ENCODE measurements around the gene S100A11. TPM values are rescaled to one million over a fixed set of nuclear protein-coding genes. Genes with fewer than 3 reads are reported as not detected.

S100A11 gene
- polyA plus RNA-seq, 3 donors: 1,184 to 3,364 (median 2,621) TPM

DNA sequence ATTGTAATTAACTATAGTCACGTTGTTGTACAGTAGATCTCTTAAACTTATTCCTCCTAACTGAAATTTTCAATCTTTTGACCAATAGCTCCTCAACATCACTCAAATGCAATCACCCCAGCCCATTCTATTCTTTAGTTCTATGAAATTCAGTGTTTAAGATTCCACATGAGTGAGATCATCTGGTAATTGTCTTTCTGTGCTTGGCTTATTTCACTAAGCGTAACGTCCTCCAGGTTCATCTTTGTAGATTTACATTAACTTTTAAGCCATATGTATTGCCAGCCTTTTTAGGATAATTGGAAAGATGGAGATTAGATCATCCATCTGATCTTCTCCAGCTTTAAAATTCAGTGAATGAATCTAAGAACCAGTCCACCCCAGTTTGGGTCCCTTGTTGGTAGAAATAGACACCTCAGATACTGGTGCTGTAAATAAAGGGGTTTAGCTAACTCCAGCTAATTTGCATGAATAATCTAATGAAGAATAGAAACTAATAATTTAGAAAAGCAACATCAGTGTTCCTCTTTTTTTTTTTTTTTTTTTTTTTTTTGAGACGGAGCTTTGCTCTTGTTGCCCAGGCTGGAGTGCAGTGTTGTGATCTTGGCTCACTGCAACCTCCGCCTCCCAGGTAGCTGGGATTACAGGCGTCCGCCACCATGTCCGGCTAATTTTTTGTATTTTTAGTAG is 50.2 kb downstream of the S100A11 start:
- Histone ChIP-seq H3K27ac (ENCODE audit: low read depth in 1 of 2, low read length in 2 of 2) (peak overlapping the region; percentile 43 to 53), H2AFZ (ENCODE audit: insufficient read depth, low read depth, low read length, poor library complexity, severe bottlenecking) (no peak overlapping the region), H3K27me3 (ENCODE audit: control insufficient read depth in 2 of 2, insufficient read depth in 2 of 2, low read length in 2 of 2) (no peaks in the 10 kb centered on the region), H3K9me3 (replicated peaks in 1 of 2; ENCODE audit: control insufficient read depth in 1 of 2, insufficient read depth in 1 of 2, low read length in 2 of 2) (no peaks in the 10 kb centered on the region), H3K4me2 (replicated peaks; ENCODE audit: extremely low read depth, low read length, poor library complexity, severe bottlenecking) (peak overlapping the region; percentile 8), H3K79me2 (ENCODE audit: insufficient read depth, low read length) (peaks cover 76% of the 10 kb centered on the region), H3K9ac (ENCODE audit: insufficient read depth, low read length, poor library complexity, severe bottlenecking) (no peak overlapping the region), H3K36me3 (replicated peaks in 1 of 2; ENCODE audit: control insufficient read depth in 1 of 2, insufficient read depth in 2 of 2, low read length in 2 of 2) (peaks cover 43 to 58% of the 10 kb centered on the region in 2 donors), H4K20me1 (ENCODE audit: insufficient read depth, low read length) (peaks cover 96% of the 10 kb centered on the region), H3K4me3 (replicated peaks in 1 of 3; ENCODE audit: low read depth in 2 of 3, low read length in 3 of 3) (no peak overlapping the region), H3K4me1 (ENCODE audit: control insufficient read depth in 1 of 2, insufficient read depth in 2 of 2, low read length in 2 of 2) (peaks cover 62 to 68% of the 10 kb centered on the region in 2 donors)
- peak overlapping the region; percentile 15 to 24 for H3K4me3 Mint-ChIP-seq
- no peak for DNase-seq
- H3K27ac Mint-ChIP-seq: peak overlapping the region; percentile 77 to 99 (median 83)
- peaks cover 0 to 4% (median 1%) of the 10 kb centered on the region in 3 donors for H3K27me3 Mint-ChIP-seq (ENCODE audit: low read depth in 3 of 3)
- intact Hi-C loops (cut with micrococcal nuclease): no loop called here
- no peaks in the 10 kb centered on the region for H3K9me3 Mint-ChIP-seq
- peaks cover 69% of the 10 kb centered on the region for H3K4me1 Mint-ChIP-seq
- H3K36me3 Mint-ChIP-seq: peaks cover 65 to 79% of the 10 kb centered on the region in 2 donors
- TF ChIP-seq, protein P1, sequence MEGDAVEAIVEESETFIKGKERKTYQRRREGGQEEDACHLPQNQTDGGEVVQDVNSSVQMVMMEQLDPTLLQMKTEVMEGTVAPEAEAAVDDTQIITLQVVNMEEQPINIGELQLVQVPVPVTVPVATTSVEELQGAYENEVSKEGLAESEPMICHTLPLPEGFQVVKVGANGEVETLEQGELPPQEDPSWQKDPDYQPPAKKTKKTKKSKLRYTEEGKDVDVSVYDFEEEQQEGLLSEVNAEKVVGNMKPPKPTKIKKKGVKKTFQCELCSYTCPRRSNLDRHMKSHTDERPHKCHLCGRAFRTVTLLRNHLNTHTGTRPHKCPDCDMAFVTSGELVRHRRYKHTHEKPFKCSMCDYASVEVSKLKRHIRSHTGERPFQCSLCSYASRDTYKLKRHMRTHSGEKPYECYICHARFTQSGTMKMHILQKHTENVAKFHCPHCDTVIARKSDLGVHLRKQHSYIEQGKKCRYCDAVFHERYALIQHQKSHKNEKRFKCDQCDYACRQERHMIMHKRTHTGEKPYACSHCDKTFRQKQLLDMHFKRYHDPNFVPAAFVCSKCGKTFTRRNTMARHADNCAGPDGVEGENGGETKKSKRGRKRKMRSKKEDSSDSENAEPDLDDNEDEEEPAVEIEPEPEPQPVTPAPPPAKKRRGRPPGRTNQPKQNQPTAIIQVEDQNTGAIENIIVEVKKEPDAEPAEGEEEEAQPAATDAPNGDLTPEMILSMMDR (IDR thresholded peaks at IDR 0.05): no peak
- WGBS (ENCODE audit: insufficient coverage): 54% methylated on average over 3 of the region's 8 CpGs

DNA sequence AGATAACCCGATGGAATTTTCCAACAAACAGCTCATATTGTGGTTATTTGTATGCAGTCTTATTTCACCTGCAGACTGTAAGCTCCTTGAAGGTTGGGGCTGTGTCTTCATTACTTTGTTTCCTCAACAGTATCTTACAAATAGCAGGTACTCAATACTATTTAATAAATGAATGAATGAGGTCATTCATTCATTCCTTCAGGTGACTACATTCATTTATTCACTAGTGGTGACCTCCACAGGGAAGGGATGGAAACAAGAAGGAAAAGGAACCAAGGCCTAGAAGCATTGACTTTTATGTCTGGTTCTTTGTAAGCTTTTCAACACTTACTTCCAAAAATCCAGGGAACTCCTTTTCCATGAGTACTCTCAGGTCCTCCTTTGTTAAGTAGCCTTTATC is 51.0 kb downstream of the S100A11 start:
- Histone ChIP-seq H3K9ac (ENCODE audit: insufficient read depth, low read length, poor library complexity, severe bottlenecking) (no peak overlapping the region), H3K9me3 (replicated peaks in 1 of 2; ENCODE audit: control insufficient read depth in 1 of 2, insufficient read depth in 1 of 2, low read length in 2 of 2) (no peaks in the 10 kb centered on the region), H4K20me1 (ENCODE audit: insufficient read depth, low read length) (peaks cover 95% of the 10 kb centered on the region), H3K4me2 (replicated peaks; ENCODE audit: extremely low read depth, low read length, poor library complexity, severe bottlenecking) (no peak overlapping the region), H3K4me1 (ENCODE audit: control insufficient read depth in 1 of 2, insufficient read depth in 2 of 2, low read length in 2 of 2) (peaks cover 53 to 59% of the 10 kb centered on the region in 2 donors), H3K79me2 (ENCODE audit: insufficient read depth, low read length) (peaks cover 68% of the 10 kb centered on the region), H2AFZ (ENCODE audit: insufficient read depth, low read depth, low read length, poor library complexity, severe bottlenecking) (no peak overlapping the region), H3K36me3 (replicated peaks in 1 of 2; ENCODE audit: control insufficient read depth in 1 of 2, insufficient read depth in 2 of 2, low read length in 2 of 2) (peaks cover 52 to 65% of the 10 kb centered on the region in 2 donors), H3K27ac (ENCODE audit: low read depth in 1 of 2, low read length in 2 of 2) (no peak overlapping the region), H3K27me3 (ENCODE audit: control insufficient read depth in 2 of 2, insufficient read depth in 2 of 2, low read length in 2 of 2) (no peaks in the 10 kb centered on the region), H3K4me3 (replicated peaks in 1 of 3; ENCODE audit: low read depth in 2 of 3, low read length in 3 of 3) (no peak overlapping the region)
- H3K27ac Mint-ChIP-seq: no peak overlapping the region
- no peak overlapping the region for H3K4me3 Mint-ChIP-seq
- peaks cover 1 to 4% (median 2%) of the 10 kb centered on the region in 3 donors for H3K27me3 Mint-ChIP-seq (ENCODE audit: low read depth in 3 of 3)
- intact Hi-C loops (cut with micrococcal nuclease): no loop called here
- no peaks in the 10 kb centered on the region for H3K9me3 Mint-ChIP-seq
- no peak for DNase-seq
- no CpG with 5 or more reads among the region's 1 CpG for WGBS (ENCODE audit: insufficient coverage)
- TF ChIP-seq, protein P1 (IDR thresholded peaks at IDR 0.05): no peak
- H3K36me3 Mint-ChIP-seq: peaks cover 67 to 83% of the 10 kb centered on the region in 2 donors
- H3K4me1 Mint-ChIP-seq: peaks cover 61% of the 10 kb centered on the region

Measured in CD14-positive monocyte (primary cell).